GM06990 (cell line): ENCODE results near the gene MFSD12.
A peak's percentile ranks its signal among the peaks of the same experiment; 100 is the strongest.
"Not testable (repeated sequence)": the region's sequence is repeated elsewhere in the genome, so short reads cannot be mapped to it uniquely, and the experiment has no call there.

Experiments used
- DNase-seq: peaks from one replicate; pipeline ENCODE4 v3.0.0-alpha.2; 2011; ENCODE audit not compliant: insufficient read length; ENCODE audit errors: extremely low read depth
- H3K27me3 ChIP-seq: replicated peaks from 2 replicates; pipeline ENCODE4 v1.6.0; 2011; ENCODE audit warnings: low read length; ENCODE audit not compliant: control insufficient read depth, insufficient read depth
- H3K36me3 ChIP-seq: 2 replicates; pipeline ENCODE4 v1.5.1; 2011; ENCODE audit warnings: low read length; ENCODE audit not compliant: control insufficient read depth, insufficient read depth
- H3K4me3 ChIP-seq: replicated peaks from 2 replicates; pipeline ENCODE4 v1.5.1; 2011; ENCODE audit warnings: low read depth, mild to moderate bottlenecking, control low read depth, low read length
- CTCF ChIP-seq: IDR thresholded peaks from 2 replicates; pipeline ENCODE4 v1.5.1; 2011; ENCODE audit warnings: low read length, control low read depth, mild to moderate bottlenecking, inconsistent platforms; ENCODE audit not compliant: insufficient read depth, poor library complexity, severe bottlenecking

The MFSD12 gene

GRCh38 chr19:3508771-3509535, 48.4 kb downstream of the MFSD12 start:
- peaks cover 7% of the 10 kb centered on the region for H3K36me3 ChIP-seq
- TF ChIP-seq CTCF, result no peak
- H3K27me3 ChIP-seq, result no peaks in the 10 kb centered on the region
- no peak overlapping the region for H3K4me3 ChIP-seq
- no peak for DNase-seq

GRCh38 chr19:3508121-3508661, 49.2 kb downstream of the MFSD12 start:
- not testable (repeated sequence) for DNase-seq, H3K27me3 ChIP-seq, H3K4me3 ChIP-seq, H3K36me3 ChIP-seq

GRCh38 chr19:3507371-3508120, 49.8 kb downstream of the MFSD12 start:
- no peaks in the 10 kb centered on the region for H3K27me3 ChIP-seq
- TF ChIP-seq CTCF, result no peak
- H3K36me3 ChIP-seq, result peaks cover 7% of the 10 kb centered on the region
- DNase-seq, result no peak
- peak overlapping the region; percentile 75 for H3K4me3 ChIP-seq

GRCh38 chr19:3506384-3507340, 50.7 kb downstream of the MFSD12 start:
- H3K4me3 ChIP-seq, result peak overlapping the region; percentile 75
- DNase-seq, result no peak

GRCh38 chr19:3505598-3506383, 51.6 kb downstream of the MFSD12 start, which contains the start of gene FZR1:
FZR1 (plus strand) TSS chr19:3506311; CDS start chr19:3522990, 16,679 bp downstream.
- peak; percentile 100 for DNase-seq
- peak; percentile 7 for TF ChIP-seq CTCF
- H3K36me3 ChIP-seq, result peaks cover 7% of the 10 kb centered on the region
- no peaks in the 10 kb centered on the region for H3K27me3 ChIP-seq
- H3K4me3 ChIP-seq, result peak within 1 kb of the TSS; percentile 75

More at GRCh38 chr19:3506384-3507340, 50.7 kb downstream of the MFSD12 start:
- Histone ChIP-seq H3K36me3 (peaks cover 7% of the 10 kb centered on the region), H3K27me3 (no peaks in the 10 kb centered on the region)
- TF ChIP-seq CTCF, result no peak
